Medulla oblongata (tissue), 1 donor: ENCODE results near the gene AP1M1.

Experiments used
- DNase-seq: peaks from one replicate; pipeline ENCODE4 v3.0.0-alpha.2; 2015; ENCODE audit errors: extremely low spot score

Gene AP1M1

GRCh38 chr19:16207490-16208025 is 9.8 kb downstream of the AP1M1 start:
- DNase-seq: no peak

GRCh38 chr19:16208064-16208759 is 10.5 kb downstream of the AP1M1 start:
- DNase-seq: no peak

GRCh38 chr19:16208847-16209665 is 11.3 kb downstream of the AP1M1 start:
- no peak for DNase-seq

DNA sequence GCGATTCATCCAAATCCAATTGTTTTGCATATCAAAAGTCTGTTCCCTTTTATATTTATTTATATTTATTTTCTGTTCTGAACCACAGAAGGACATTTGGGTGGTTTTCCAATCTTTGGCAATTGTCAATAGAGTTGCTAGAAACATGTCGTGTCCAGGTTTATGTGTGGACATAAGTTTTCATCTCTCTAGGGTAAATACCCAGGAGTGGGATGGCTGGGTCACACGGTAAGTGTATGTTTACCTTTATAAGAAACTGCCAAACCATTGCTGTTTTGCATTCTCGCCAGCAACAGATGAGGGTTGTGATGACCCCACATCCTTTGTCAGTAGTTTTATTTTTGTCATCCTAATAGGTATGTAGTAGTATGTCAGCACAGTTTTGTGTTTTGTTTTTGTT is 12.5 kb downstream of the AP1M1 start:
- DNase-seq: no peak

DNA sequence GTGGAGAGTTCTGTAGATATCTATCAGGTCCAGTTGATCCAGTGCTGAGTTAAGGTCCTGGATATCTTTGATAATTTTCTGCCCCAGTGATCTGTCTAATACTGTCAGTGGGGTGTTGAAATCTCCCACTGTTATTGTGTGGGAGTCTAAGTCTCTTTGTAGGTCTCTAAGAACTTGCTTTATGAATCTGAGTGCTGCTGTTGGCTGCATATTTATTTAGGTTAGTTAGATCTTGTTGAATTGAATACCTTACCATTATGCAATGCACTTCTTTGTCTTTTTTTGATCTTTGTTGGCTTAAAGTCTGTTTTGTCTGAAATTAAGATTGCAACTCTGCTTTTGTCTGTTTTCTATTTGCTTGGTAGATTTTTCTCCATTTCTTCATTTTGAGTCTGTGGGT is 15.4 kb downstream of the AP1M1 start:
- DNase-seq: no peak

- no peak for DNase-seq
These were observed 19.3 kb downstream of the AP1M1 start for GRCh38 chr19:16216744-16217670.

- DNase-seq: no peak
These were observed 20.2 kb downstream of the AP1M1 start for GRCh38 chr19:16217716-16218451.

GRCh38 chr19:16218851-16219250 is 21.1 kb downstream of the AP1M1 start:
- no peak for DNase-seq

GRCh38 chr19:16222806-16223205 is 25.1 kb downstream of the AP1M1 start:
- no peak for DNase-seq

- no peak for DNase-seq
These were observed 26.0 kb downstream of the AP1M1 start for GRCh38 chr19:16223746-16224145.

GRCh38 chr19:16224293-16225045 is 26.8 kb downstream of the AP1M1 start:
- no peak for DNase-seq

- no peak for DNase-seq
These were observed 27.8 kb downstream of the AP1M1 start for GRCh38 chr19:16225279-16226183.

DNA sequence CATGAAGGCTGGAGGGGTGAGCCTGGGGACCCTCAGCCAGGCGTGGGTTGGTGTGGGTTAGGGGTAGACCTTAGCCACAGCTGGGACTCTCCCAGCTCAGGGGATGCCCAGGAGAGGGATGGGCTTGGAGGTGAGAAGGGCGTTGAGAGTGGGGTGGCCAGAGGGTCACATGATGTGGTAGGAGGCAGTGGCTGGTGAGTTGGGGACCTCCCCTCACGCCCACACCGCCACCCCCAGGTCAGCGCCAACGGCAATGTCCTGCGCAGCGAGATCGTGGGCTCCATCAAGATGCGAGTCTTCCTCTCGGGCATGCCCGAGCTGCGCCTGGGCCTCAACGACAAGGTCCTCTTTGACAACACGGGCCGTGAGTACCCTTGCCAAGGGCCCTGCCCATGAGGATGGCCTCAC is 28.5 kb downstream of the AP1M1 start:
- no peak for DNase-seq

- no peak for DNase-seq
These were observed 29.4 kb downstream of the AP1M1 start for GRCh38 chr19:16226878-16227836.

DNA sequence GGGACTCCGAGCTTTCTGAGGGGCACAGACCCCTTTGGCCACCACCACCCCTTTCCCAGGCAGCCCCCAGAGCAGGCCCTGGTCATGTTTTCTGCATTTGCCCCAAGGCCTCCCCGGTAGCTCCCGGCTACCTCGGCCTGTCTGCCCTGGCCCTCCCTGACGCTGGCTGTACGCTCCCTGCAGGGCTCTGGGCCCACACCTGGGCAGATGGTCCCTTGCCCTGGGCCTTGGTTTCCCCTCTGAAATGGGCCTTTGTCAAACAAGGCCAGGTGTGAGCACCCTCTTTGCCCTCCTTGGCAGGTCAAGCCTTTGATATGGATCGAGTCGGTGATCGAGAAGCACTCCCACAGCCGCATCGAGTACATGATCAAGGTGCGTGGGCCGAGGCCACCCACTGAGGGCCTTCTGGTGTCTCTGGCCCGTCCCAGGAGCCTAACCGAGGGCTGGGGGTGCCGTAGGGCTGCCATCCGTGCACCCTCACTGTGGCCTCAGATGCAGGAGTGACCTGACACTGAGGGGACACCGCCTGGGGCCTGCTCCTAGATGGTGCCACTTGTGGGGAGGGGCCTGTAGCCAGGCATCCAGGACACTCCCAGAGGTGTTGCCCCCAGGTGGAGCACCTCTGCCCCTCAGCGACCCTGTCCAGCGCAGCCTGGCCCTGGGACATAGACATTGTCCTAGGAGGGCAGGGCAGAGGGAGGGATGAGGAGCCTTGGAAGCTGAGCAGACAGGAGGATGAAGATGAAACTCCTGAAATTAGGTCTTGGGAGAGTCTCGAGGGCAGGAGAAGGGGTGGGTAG is 30.3 kb downstream of the AP1M1 start:
- DNase-seq: no peak

GRCh38 chr19:16228637-16229321 is 31.1 kb downstream of the AP1M1 start:
- DNase-seq: no peak

DNA sequence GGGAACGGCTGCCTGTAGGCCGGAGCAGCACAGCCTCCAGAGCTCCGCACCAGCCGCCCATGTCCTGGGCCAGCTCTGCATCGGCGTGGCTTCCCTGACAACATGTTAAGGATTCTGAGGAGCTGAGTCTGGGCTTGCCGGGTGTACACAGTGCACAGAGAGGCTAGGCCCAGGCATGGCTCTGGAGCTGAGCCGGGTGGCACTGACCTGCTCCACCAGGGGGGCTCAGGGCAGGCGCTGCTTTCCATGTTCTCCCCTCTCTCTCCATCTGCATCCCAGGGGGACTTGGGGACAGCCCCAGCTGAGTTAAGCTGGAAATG is 31.6 kb downstream of the AP1M1 start:
- no peak for DNase-seq
